ENCODE results near the gene KIF23. TPM values are rescaled to one million over a fixed set of nuclear protein-coding genes. Genes with fewer than 3 reads are reported as not detected.

Gene KIF23
- total RNA-seq, 2 donors from 2014 or later, result 9.5 to 38.3 TPM

DNA sequence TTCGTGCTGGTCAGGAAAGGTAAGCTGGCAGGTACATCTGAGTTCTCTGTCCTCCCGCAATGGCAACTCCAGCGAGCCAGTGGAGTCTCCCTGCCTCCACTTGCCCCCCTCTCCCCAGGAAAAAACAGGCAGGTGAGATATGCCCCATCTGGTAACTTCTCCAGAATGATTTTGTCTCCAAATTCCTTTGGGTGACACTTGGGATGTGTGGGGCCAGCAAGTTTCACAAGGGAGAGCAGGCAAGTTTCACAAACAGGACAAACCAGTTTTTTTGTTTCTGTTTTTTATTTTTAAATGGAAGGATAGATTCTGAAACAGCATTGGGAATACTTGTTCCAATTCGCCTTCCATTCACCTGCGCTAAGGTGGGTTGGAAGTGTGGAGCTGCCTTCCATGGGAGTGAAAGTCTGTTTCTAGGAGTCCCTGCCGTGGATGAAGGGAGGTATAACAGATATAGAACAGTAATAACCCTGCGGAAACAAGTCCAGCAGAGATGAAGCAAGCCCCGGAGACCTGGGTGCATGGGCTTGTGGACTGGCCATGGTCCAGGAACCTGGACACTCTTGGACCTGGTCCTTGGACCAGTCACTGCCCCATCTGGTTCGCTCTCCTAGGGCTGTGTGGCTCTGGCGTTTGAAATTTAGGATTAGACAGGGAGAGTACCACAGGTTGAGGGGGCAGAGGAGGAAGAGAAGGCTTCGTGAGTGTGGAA, 22.9 kb upstream of the KIF23 start:
- H3K27ac ChIP-seq, result no peak overlapping the region
- no peak overlapping the region for H3K9ac ChIP-seq (ENCODE audit: low read depth in 2 of 2, low read length in 2 of 2)
- H3K4me1 ChIP-seq, result no peaks in the 10 kb centered on the region
- no peak for DNase-seq
- TF ChIP-seq CTCF (IDR thresholded peaks at IDR 0.05), result no peak
- H3K9me3 ChIP-seq, result no peaks in the 10 kb centered on the region
- no peaks in the 10 kb centered on the region for H3K36me3 ChIP-seq
- intact Hi-C loops (cut with DNase I), result loop anchor here (10.0 kb wide), 1 partner anchor 126 kb away; no protein-coding TSS in a partner anchor
- no peak overlapping the region for H3K4me3 ChIP-seq
- H3K27me3 ChIP-seq, result no peaks in the 10 kb centered on the region

DNA sequence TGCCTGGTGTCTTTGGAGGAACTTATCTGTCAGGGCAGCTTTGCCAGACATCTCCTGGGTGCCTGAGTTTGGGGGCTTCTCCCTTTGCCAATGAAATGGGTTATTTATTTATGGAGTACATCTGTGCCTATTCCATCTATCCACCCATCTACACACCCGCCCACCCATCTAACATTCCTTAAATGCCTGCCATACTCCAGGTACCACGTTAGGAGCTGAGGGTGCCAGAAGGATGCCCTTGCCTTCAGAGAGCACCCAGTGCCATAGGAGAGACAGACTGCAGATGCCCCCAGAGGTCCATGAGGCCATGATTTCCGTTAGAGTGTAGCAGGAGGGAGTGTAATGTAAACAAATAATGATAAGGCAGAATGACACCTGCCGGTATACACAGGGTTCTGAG, 21.8 kb upstream of the KIF23 start:
- Histone ChIP-seq H3K4me3 (no peak overlapping the region), H3K27me3 (no peaks in the 10 kb centered on the region), H3K4me1 (no peaks in the 10 kb centered on the region), H3K9ac (ENCODE audit: low read depth in 2 of 2, low read length in 2 of 2) (no peak overlapping the region), H3K9me3 (no peaks in the 10 kb centered on the region), H3K27ac (no peak overlapping the region), H3K36me3 (no peaks in the 10 kb centered on the region)
- DNase-seq, result no peak
- intact Hi-C loops (cut with DNase I), result loop anchor here (2.0 to 10.0 kb wide), 2 partner anchors 128 to 334 kb away; no protein-coding TSS in a partner anchor
- TF ChIP-seq CTCF (IDR thresholded peaks at IDR 0.05), result no peak

DNA sequence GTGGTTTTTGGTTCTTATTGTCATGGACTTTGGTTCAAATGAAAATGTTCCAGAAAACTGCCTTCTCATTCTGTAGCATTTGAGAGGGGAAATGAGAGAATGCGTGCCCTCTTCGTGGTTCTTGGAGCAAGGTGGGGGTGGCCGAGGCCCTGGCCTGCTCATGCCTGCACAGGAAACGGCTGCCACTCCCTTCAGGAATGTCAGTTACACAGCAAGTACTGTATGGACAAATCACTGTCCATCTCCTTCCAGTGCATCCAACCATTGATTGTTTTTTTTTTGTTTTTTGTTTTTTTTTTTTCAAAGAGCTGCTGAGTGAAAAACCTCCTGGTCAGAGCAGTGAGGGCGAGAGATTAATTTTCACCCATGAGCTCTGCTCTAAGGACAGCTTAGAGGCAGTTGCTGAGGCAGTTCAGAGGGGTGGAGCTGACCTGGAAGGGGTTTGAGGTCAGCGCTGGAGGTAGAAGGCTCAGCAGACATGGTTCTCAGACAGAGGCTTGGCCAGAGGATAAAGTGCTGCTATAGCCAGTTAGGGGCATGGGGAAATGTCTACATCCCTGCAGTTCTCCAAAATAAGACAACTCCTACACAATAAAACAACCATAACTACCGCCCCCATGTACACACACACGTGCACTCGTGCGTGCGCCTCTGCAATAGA, 20.2 kb upstream of the KIF23 start:
- no peaks in the 10 kb centered on the region for H3K36me3 ChIP-seq
- no peak overlapping the region for H3K27ac ChIP-seq
- no peaks in the 10 kb centered on the region for H3K27me3 ChIP-seq
- H3K4me3 ChIP-seq, result no peak overlapping the region
- no peak for DNase-seq
- intact Hi-C loops (cut with DNase I), result loop anchor here (2.0 to 10.0 kb wide), 2 partner anchors 129 to 335 kb away; no protein-coding TSS in a partner anchor
- no peak overlapping the region for H3K9ac ChIP-seq (ENCODE audit: low read depth in 2 of 2, low read length in 2 of 2)
- no peaks in the 10 kb centered on the region for H3K9me3 ChIP-seq
- no peaks in the 10 kb centered on the region for H3K4me1 ChIP-seq
- no peak for TF ChIP-seq CTCF (IDR thresholded peaks at IDR 0.05)

- Histone ChIP-seq H3K9ac (ENCODE audit: low read depth in 2 of 2, low read length in 2 of 2) (no peak overlapping the region), H3K27me3 (no peaks in the 10 kb centered on the region), H3K9me3 (no peaks in the 10 kb centered on the region), H3K4me1 (no peaks in the 10 kb centered on the region), H3K27ac (no peak overlapping the region), H3K36me3 (no peaks in the 10 kb centered on the region), H3K4me3 (no peak overlapping the region)
- intact Hi-C loops (cut with DNase I), result loop anchor here (10.0 kb wide), 1 partner anchor 130 kb away; no protein-coding TSS in a partner anchor
- peak; percentile 82 for DNase-seq
- TF ChIP-seq CTCF (IDR thresholded peaks at IDR 0.05), result peak; percentile 93
These were observed 19.4 kb upstream of the KIF23 start for GRCh38 chr15:69394556-69395282.

GRCh38 chr15:69395460-69395859, 18.7 kb upstream of the KIF23 start:
- no peak overlapping the region for H3K4me3 ChIP-seq
- no peaks in the 10 kb centered on the region for H3K36me3 ChIP-seq
- H3K27ac ChIP-seq, result no peak overlapping the region
- no peak for DNase-seq
- intact Hi-C loops (cut with DNase I), result loop anchor here (10.0 kb wide), 1 partner anchor 131 kb away; no protein-coding TSS in a partner anchor
- no peaks in the 10 kb centered on the region for H3K9me3 ChIP-seq
- H3K27me3 ChIP-seq, result no peaks in the 10 kb centered on the region
- no peak for TF ChIP-seq CTCF (IDR thresholded peaks at IDR 0.05)
- no peaks in the 10 kb centered on the region for H3K4me1 ChIP-seq
- no peak overlapping the region for H3K9ac ChIP-seq (ENCODE audit: low read depth in 2 of 2, low read length in 2 of 2)
